NCI-H1417 treated with DMSO at 0.1 percent for 48 hours (cell line): ENCODE measurements around the gene DES.
A peak's percentile ranks its signal among the peaks of the same experiment; 100 is the strongest.
"Not testable (repeated sequence)": the region's sequence is repeated elsewhere in the genome, so short reads cannot be mapped to it uniquely, and the experiment has no call there.

ENCODE experiments used
- DNase-seq: peaks from one replicate; lab custom pipeline; 2025; lab: John Stamatoyannopoulos, UW

The DES gene

DNA sequence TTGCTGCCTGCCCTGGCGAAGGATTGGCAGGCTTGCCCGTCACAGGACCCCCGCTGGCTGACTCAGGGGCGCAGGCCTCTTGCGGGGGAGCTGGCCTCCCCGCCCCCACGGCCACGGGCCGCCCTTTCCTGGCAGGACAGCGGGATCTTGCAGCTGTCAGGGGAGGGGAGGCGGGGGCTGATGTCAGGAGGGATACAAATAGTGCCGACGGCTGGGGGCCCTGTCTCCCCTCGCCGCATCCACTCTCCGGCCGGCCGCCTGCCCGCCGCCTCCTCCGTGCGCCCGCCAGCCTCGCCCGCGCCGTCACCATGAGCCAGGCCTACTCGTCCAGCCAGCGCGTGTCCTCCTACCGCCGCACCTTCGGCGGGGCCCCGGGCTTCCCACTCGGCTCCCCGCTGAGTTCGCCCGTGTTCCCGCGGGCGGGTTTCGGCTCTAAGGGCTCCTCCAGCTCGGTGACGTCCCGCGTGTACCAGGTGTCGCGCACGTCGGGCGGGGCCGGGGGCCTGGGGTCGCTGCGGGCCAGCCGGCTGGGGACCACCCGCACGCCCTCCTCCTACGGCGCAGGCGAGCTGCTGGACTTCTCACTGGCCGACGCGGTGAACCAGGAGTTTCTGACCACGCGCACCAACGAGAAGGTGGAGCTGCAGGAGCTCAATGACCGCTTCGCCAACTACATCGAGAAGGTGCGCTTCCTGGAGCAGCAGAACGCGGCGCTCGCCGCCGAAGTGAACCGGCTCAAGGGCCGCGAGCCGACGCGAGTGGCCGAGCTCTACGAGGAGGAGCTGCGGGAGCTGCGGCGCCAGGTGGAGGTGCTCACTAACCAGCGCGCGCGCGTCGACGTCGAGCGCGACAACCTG lies at the start of gene DES:
DES (plus strand) TSS at position 223 of the 857 bp plus-strand sequence; CDS start at position 309, 86 bp downstream.
- DNase-seq: no peak

- DNase-seq: no peak
Observed at GRCh38 chr2:219368690-219369191, 49.4 kb upstream of the DES start.

GRCh38 chr2:219369447-219369861 lies 48.7 kb upstream of the DES start:
- DNase-seq: no peak

- no peak for DNase-seq
Observed at GRCh38 chr2:219378163-219378851, 39.9 kb upstream of the DES start.

DNA sequence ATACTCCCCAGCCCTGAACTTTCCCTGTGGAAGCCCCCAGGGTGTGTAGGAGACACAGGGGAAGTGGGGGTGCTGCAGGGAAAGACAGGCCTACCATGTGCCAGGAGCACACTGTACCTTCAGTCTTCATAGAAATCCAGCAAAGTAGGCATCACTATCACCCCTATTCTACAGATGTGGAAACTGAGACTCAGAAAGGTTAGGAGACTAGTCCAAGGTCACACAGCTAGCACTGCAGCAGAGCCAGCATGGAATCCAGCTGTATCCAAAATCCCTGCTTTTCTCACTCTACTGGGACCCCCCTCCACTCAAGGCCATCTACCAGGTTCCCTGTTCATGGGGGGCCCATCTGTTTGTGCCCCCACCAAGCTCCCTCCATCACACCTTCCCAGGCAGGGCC lies 37.3 kb upstream of the DES start:
- DNase-seq: no peak

DNA sequence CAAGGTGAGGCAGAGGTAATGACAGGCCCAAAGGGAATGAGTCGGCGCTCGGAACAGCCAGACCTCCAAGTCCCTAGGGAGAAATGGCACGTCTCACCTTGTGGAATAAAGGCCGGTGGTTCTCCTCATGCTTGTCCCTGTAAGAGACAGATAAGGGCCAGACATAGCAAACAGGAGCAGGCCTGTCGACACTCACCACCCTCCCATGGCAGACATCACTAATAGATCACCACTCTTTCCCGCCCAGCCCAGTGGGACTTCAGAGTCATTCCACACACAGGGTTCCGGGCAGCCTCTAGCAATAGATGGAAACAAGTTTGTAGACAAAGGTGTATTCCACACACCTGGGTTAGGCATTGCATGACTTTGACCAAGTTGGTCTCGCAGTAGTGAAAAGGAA lies 36.7 kb upstream of the DES start:
- DNase-seq: no peak

- DNase-seq: no peak
Observed at GRCh38 chr2:219384083-219384713, 34.0 kb upstream of the DES start.

DNA sequence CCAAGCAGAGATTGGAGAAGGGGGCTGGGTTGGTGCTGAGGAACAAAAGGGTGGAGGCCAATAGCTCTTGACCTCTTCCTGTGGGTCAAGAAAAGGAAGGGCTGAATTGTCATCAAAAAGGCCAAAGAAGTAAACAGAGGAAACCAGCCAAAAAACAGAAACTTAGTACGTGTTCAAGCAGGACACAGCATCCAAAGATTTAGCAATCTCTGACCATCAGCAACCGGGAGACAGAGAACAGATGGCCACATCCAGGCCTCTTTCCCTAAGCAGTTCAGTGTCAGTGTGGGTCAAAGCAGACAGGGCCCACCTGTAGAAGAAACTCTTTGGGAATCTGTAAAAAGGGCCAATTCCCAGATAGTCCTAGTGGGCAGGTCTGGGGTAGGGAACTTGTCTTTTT lies 33.3 kb upstream of the DES start:
- DNase-seq: no peak

- DNase-seq: no peak
Observed at GRCh38 chr2:219385958-219386520, 32.1 kb upstream of the DES start.

DNA sequence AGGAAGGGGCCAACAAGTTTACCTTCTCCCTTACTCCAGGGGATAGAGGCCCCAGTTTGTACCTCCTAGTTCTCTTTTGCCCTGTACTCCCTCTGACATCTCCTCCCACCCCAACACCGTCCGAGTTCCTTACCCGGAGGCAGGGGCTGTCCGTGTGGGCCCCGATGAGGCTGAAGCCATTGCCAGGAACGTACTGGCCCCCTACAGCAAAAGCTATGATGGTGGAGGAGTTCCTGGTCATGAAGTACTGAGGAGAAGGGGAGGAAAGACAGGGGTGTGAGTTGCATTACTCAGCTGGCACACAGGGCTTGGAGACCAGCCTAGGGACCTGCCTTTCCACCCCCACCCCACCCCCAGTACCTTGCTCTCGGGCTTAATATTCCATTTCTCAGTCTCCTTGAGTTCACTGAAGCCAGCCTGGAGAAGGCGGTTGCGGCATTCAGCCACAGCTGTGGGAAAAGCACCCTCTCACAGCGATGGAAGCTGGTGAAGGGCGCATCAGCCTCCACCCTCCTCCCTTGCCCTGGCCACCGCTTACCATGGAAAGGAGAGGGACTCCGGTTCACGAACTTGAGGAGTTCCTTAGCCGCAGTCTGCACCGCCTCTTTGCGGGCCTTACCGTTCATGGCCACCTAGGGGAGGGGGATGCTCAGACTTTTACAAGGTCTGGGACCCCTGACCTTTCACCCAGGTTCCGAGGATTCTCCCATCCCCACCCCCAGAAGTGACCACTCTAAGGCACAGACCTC lies 31.5 kb upstream of the DES start:
- DNase-seq: no peak

GRCh38 chr2:219387306-219388120 lies 30.7 kb upstream of the DES start, which contains the start of gene DNPEP:
Gene DNPEP (minus strand): TSS chr2:219387912. CDS start chr2:219387794, 118 bp downstream.
- no peak for DNase-seq

DNA sequence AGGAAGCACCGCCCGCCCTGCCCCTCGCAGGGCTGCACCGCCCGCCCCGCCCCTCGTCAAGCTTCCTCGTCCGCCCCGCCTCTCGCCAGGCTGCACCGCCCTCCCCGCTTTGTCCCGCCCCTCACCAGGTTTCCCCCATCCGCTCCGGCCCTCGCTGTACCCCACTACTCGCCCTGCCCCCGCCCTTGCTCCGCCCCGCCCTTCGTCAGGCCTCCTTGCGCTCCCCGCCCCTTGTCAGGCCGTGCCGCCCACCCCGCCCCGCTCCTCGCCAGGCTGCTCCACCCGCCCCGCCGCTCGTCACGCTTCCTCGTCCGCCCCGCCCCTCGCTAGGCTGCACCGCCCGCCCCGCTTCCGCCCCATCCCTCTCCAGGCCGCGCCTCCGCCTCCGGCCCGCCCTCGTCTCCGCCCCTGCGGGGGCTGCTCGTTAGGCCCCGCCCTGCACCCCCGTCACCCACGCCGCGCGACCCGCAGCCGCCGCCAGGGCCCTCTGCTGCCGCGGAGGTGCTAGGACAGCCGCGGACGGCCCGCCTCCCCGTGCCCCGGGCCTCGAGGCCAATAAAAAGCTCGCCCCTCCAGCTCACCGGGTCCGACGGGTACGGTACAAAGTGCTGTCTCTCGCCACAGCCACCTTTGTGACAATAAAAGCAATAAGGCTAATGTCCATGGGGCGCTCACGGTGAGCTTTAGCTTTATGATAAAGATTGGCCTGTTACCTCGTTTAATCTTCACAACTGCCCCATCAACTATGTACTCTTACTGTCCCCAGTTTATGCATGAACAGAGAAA lies 29.9 kb upstream of the DES start:
- peak; percentile 49 for DNase-seq

GRCh38 chr2:219388907-219389156 lies 29.3 kb upstream of the DES start:
- DNase-seq: no peak

GRCh38 chr2:219392754-219393153 lies 25.4 kb upstream of the DES start:
- DNase-seq: no peak

- DNase-seq: not testable (repeated sequence)
Observed at GRCh38 chr2:219395056-219395455, 23.1 kb upstream of the DES start.

DNA sequence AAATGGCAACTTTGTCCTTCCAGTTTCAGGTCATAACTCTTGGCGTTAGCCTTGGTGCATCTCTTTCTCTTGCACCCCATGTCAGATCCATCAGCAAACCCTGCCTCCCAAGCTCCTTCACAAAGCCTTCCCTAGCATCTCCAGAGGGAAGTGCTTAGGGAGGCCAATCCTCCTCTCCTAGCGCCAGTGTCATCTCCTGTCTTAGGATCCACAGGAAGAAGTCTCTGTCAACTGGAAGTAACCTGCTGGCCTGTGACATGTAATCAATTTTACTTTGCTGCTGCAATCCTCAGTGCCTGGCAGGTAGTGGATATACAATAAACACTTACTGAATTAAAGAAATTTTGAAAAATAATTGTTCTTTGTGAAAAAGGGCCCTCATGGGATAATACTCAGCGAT lies 22.6 kb upstream of the DES start:
- DNase-seq: no peak

GRCh38 chr2:219396863-219397457 lies 21.2 kb upstream of the DES start:
- DNase-seq: no peak

GRCh38 chr2:219398721-219399363 lies 19.3 kb upstream of the DES start:
- DNase-seq: no peak
